Measurements from ENCODE around the gene CIDEC.

Gene CIDEC

GRCh38 chr3:9879830-9880549 is at the start of gene CIDEC (continued):
- no peak for TF ChIP-seq AEBP2 (tag by site-specific recombination; IDR thresholded peaks at IDR 0.05; ENCODE audit: borderline replicate concordance)
- TF ChIP-seq KLF9 (tag by site-specific recombination; IDR thresholded peaks at IDR 0.05; ENCODE audit: low read depth), result no peak
- TF ChIP-seq ZBTB1 (tag by site-specific recombination; IDR thresholded peaks at IDR 0.05), result no peak

GRCh38 chr3:9928158-9928557 is 48.1 kb upstream of the CIDEC start:
- Histone ChIP-seq H3K36me3 (ENCODE audit: control insufficient read depth in 2 of 2, insufficient read depth in 1 of 2, low read length in 2 of 2) (peaks cover 0 to 20% of the 10 kb centered on the region in 2 experiments; a peak in 2 of 3 replicates), H3K9me3 (ENCODE audit: control insufficient read depth, insufficient read depth, low read depth, low read length) (no peaks in the 10 kb centered on the region), H3K4me1 (ENCODE audit: control insufficient read depth, insufficient read depth, low read length) (no peaks in the 10 kb centered on the region), H3K27ac (ENCODE audit: extremely low read depth, low read depth, low read length) (no peak overlapping the region), H3K4me3 (ENCODE audit: low read depth, low read length) (no peak overlapping the region)
- ChIA-PET POLR2A (no interaction called here), CTCF (interaction anchor here (0.7 kb wide), 2 partner anchors 81 to 394 kb away, joined by 3 read pairs; no protein-coding TSS in a partner anchor)
- no peak for TF ChIP-seq ZNF19 (tag by site-specific recombination; IDR thresholded peaks at IDR 0.05; ENCODE audit: low read depth)
- TF ChIP-seq ZNF138 (tag by site-specific recombination; IDR thresholded peaks at IDR 0.05; ENCODE audit: borderline replicate concordance), result no peak
- TF ChIP-seq ZNF692 (tag by site-specific recombination; IDR thresholded peaks at IDR 0.05), result no peak
- no peak for TF ChIP-seq ZNF366 (tag by site-specific recombination; conservative IDR thresholded peaks at IDR 0.05)
- no peak for TF ChIP-seq ZNF658 (tag by site-specific recombination; IDR thresholded peaks at IDR 0.05)
- no peak for TF ChIP-seq CTCF (tag by site-specific recombination; IDR thresholded peaks at IDR 0.05)
- TF ChIP-seq REPIN1 (tag by site-specific recombination; IDR thresholded peaks at IDR 0.05; ENCODE audit: low read depth), result no peak
- no peak for TF ChIP-seq ZNF654 (tag by site-specific recombination; IDR thresholded peaks at IDR 0.05; ENCODE audit: low read depth)
- no peak for TF ChIP-seq KLF9 (tag by site-specific recombination; IDR thresholded peaks at IDR 0.05; ENCODE audit: low read depth)
- TF ChIP-seq KLF8 (tag by site-specific recombination; IDR thresholded peaks at IDR 0.05), result no peak
- no peak for TF ChIP-seq ZNF777 (tag by site-specific recombination; IDR thresholded peaks at IDR 0.05; ENCODE audit: borderline replicate concordance)
- TF ChIP-seq ZNF521 (tag by site-specific recombination; IDR thresholded peaks at IDR 0.05), result no peak
- no peak for TF ChIP-seq ZNF18 (tag by site-specific recombination; IDR thresholded peaks at IDR 0.05)
- TF ChIP-seq ZNF184 (tag by site-specific recombination; IDR thresholded peaks at IDR 0.05), result no peak
- TF ChIP-seq ZBTB1 (tag by site-specific recombination; IDR thresholded peaks at IDR 0.05), result no peak
- TF ChIP-seq ZNF175 (tag by site-specific recombination; IDR thresholded peaks at IDR 0.05), result no peak
- TF ChIP-seq PATZ1 (tag by site-specific recombination; IDR thresholded peaks at IDR 0.05), result no peak
- no peak for TF ChIP-seq BCL6B (tag by site-specific recombination; IDR thresholded peaks at IDR 0.05)
- no peak for TF ChIP-seq ZFP69B (tag by site-specific recombination; IDR thresholded peaks at IDR 0.05)
- TF ChIP-seq KLF10 (tag by site-specific recombination; IDR thresholded peaks at IDR 0.05), result no peak
